Stimulated activated naive B cell treated with anti-CD40 and anti-IgM and Interleukin-4, amounts not matched to agents 10 μg/mL and 1 μg/mL and 100 μg/mL, for 72 hours (primary cell): ENCODE measurements around the gene GPR55.

Experiments
- ATAC-seq, 2 donors: fragments of 150-1000 bp; cut with Tn5 transposase; replicated peaks; 2 replicates each; pipeline ENCODE4 v1.10.0; 2021; ENCODE audit warnings: moderate library complexity in 1 of 2
- DNase-seq: peaks from one replicate; pipeline ENCODE4 v3.0.0; 2021
- H3K27ac Mint-ChIP-seq: one replicate; pipeline ENCODE4 v1.8.0; 2022; ENCODE audit warnings: mild to moderate bottlenecking, mixed read lengths
- H3K27me3 Mint-ChIP-seq, 2 donors: one replicate each; pipeline ENCODE4 v1.8.0; 2022; ENCODE audit warnings: mixed read lengths in 2 of 2
- H3K36me3 Mint-ChIP-seq, 2 donors: one replicate each; pipeline ENCODE4 v1.8.0; 2022; ENCODE audit warnings: mixed read lengths in 2 of 2, mild to moderate bottlenecking in 1 of 2
- H3K4me1 Mint-ChIP-seq, 2 donors: one replicate each; pipeline ENCODE4 v1.8.0; 2022; ENCODE audit warnings: mixed read lengths in 2 of 2, mild to moderate bottlenecking in 1 of 2
- H3K4me3 Mint-ChIP-seq, 2 donors: one replicate each; pipeline ENCODE4 v1.8.0; 2022; ENCODE audit warnings: mild to moderate bottlenecking in 2 of 2, mixed read lengths in 2 of 2, moderate library complexity in 1 of 2
- H3K9me3 Mint-ChIP-seq, 2 donors: one replicate each; pipeline ENCODE4 v1.8.0; 2022; ENCODE audit warnings: mixed read lengths in 2 of 2, mild to moderate bottlenecking in 1 of 2

The GPR55 gene

GRCh38 chr2:230875347-230876315, 49.4 kb downstream of the GPR55 start:
- Mint-ChIP-seq H3K4me1 (peaks cover 69 to 87% of the 10 kb centered on the region in 2 donors), H3K27me3 (no peaks in the 10 kb centered on the region), H3K36me3 (peaks cover 6 to 7% of the 10 kb centered on the region in 2 donors), H3K9me3 (no peaks in the 10 kb centered on the region), H3K27ac (peak overlapping the region; percentile 47), H3K4me3 (peak overlapping the region in 1 of 2 donors; percentile 7)
- ATAC-seq (no peak), DNase-seq (no peak)

- Mint-ChIP-seq H3K9me3 (no peaks in the 10 kb centered on the region), H3K4me3 (peak overlapping the region; percentile 7 to 81), H3K36me3 (peaks cover 6 to 7% of the 10 kb centered on the region in 2 donors), H3K27me3 (no peaks in the 10 kb centered on the region), H3K4me1 (peaks cover 76 to 95% of the 10 kb centered on the region in 2 donors), H3K27ac (peak overlapping the region; percentile 90)
- ATAC-seq (no peak), DNase-seq (no peak)
Observed at GRCh38 chr2:230874876-230875275, 50.2 kb downstream of the GPR55 start.

GRCh38 chr2:230874456-230874855, 50.6 kb downstream of the GPR55 start:
- no peaks in the 10 kb centered on the region for H3K27me3 Mint-ChIP-seq
- no peaks in the 10 kb centered on the region for H3K9me3 Mint-ChIP-seq
- peak overlapping the region; percentile 80 to 81 for H3K4me3 Mint-ChIP-seq
- ATAC-seq (no peak), DNase-seq (no peak)
- H3K36me3 Mint-ChIP-seq, result peaks cover 6 to 7% of the 10 kb centered on the region in 2 donors
- H3K4me1 Mint-ChIP-seq, result peaks cover 78 to 99% of the 10 kb centered on the region in 2 donors
- peak overlapping the region; percentile 90 for H3K27ac Mint-ChIP-seq

GRCh38 chr2:230873661-230874401, 51.2 kb downstream of the GPR55 start:
- Mint-ChIP-seq H3K27me3 (no peaks in the 10 kb centered on the region), H3K9me3 (no peaks in the 10 kb centered on the region), H3K36me3 (peaks cover 6 to 7% of the 10 kb centered on the region in 2 donors), H3K27ac (peak overlapping the region; percentile 90), H3K4me1 (peaks cover 75 to 99% of the 10 kb centered on the region in 2 donors), H3K4me3 (peak overlapping the region; percentile 80 to 81)
- ATAC-seq, result peak; percentile 80 to 83
- peak; percentile 84 for DNase-seq

GRCh38 chr2:230872968-230873660, 51.9 kb downstream of the GPR55 start:
- peaks cover 6 to 7% of the 10 kb centered on the region in 2 donors for H3K36me3 Mint-ChIP-seq
- no peaks in the 10 kb centered on the region for H3K9me3 Mint-ChIP-seq
- H3K27ac Mint-ChIP-seq, result peak overlapping the region; percentile 90
- no peaks in the 10 kb centered on the region for H3K27me3 Mint-ChIP-seq
- DNase-seq, result peak; percentile 49
- peaks cover 72 to 99% of the 10 kb centered on the region in 2 donors for H3K4me1 Mint-ChIP-seq
- peak; percentile 56 to 59 for ATAC-seq
- peak overlapping the region; percentile 80 to 81 for H3K4me3 Mint-ChIP-seq

- Mint-ChIP-seq H3K9me3 (no peaks in the 10 kb centered on the region), H3K36me3 (peaks cover 6 to 7% of the 10 kb centered on the region in 2 donors), H3K27me3 (no peaks in the 10 kb centered on the region), H3K4me1 (peaks cover 65 to 99% of the 10 kb centered on the region in 2 donors), H3K27ac (peak overlapping the region; percentile 90), H3K4me3 (peak overlapping the region; percentile 12 to 81)
- ATAC-seq (no peak), DNase-seq (no peak)
Observed at GRCh38 chr2:230872151-230872967, 52.7 kb downstream of the GPR55 start.

- Mint-ChIP-seq H3K27ac (peak overlapping the region; percentile 67), H3K27me3 (no peaks in the 10 kb centered on the region), H3K36me3 (peaks cover 3 to 4% of the 10 kb centered on the region in 2 donors), H3K9me3 (no peaks in the 10 kb centered on the region), H3K4me1 (peaks cover 65 to 99% of the 10 kb centered on the region in 2 donors), H3K4me3 (no peak overlapping the region)
- ATAC-seq, result no peak
- no peak for DNase-seq
Observed at GRCh38 chr2:230871361-230872150, 53.5 kb downstream of the GPR55 start.

- peak overlapping the region; percentile 27 for H3K27ac Mint-ChIP-seq
Observed at GRCh38 chr2:230870544-230871360, 54.3 kb downstream of the GPR55 start.

GRCh38 chr2:230869914-230870543, 55.0 kb downstream of the GPR55 start:
- Mint-ChIP-seq H3K27me3 (no peaks in the 10 kb centered on the region), H3K4me1 (peaks cover 63 to 97% of the 10 kb centered on the region in 2 donors), H3K27ac (no peak overlapping the region), H3K36me3 (no peaks in the 10 kb centered on the region), H3K9me3 (no peaks in the 10 kb centered on the region), H3K4me3 (peak overlapping the region in 1 of 2 donors; percentile 4)
- no peak for ATAC-seq
- no peak for DNase-seq

More at GRCh38 chr2:230870544-230871360, 54.3 kb downstream of the GPR55 start:
- DNase-seq (no peak), ATAC-seq (no peak)
- Mint-ChIP-seq H3K4me1 (peaks cover 67 to 99% of the 10 kb centered on the region in 2 donors), H3K9me3 (no peaks in the 10 kb centered on the region), H3K36me3 (peaks cover 3 to 4% of the 10 kb centered on the region in 2 donors), H3K27me3 (no peaks in the 10 kb centered on the region), H3K4me3 (peak overlapping the region; percentile 4 to 14)

GRCh38 chr2:230868947-230869913, 55.8 kb downstream of the GPR55 start:
- no peaks in the 10 kb centered on the region for H3K27me3 Mint-ChIP-seq
- H3K27ac Mint-ChIP-seq, result peak overlapping the region; percentile 77
- DNase-seq (no peak), ATAC-seq (no peak)
- H3K9me3 Mint-ChIP-seq, result no peaks in the 10 kb centered on the region
- H3K4me1 Mint-ChIP-seq, result peaks cover 59 to 97% of the 10 kb centered on the region in 2 donors
- H3K4me3 Mint-ChIP-seq, result no peak overlapping the region
- H3K36me3 Mint-ChIP-seq, result no peaks in the 10 kb centered on the region
